Mononuclear cell (primary cell): ENCODE data around the gene RCE1. TPM values are rescaled to one million over a fixed set of nuclear protein-coding genes. Genes with fewer than 3 reads are reported as not detected.
A peak's percentile ranks its signal among the peaks of the same experiment; 100 is the strongest.

Source experiments
- H3K27me3 ChIP-seq: 2 replicates; pipeline ENCODE4 v1.6.0; 2011; ENCODE audit warnings: low read length, control low read depth; ENCODE audit not compliant: insufficient read depth
- H3K4me1 ChIP-seq: 2 replicates; pipeline ENCODE4 v1.5.1; 2011; ENCODE audit warnings: mild to moderate bottlenecking, low read length, control low read depth; ENCODE audit not compliant: insufficient read depth
- H3K4me3 ChIP-seq: 2 replicates; pipeline ENCODE4 v1.5.1; 2011; ENCODE audit warnings: mild to moderate bottlenecking, low read length, moderate library complexity
- H3K9me3 ChIP-seq: 2 replicates; pipeline ENCODE4 v1.5.1; 2011; ENCODE audit warnings: low read depth, mild to moderate bottlenecking, control low read depth, low read length
- total RNA-seq: library from RNA; depleted of rRNA; stranded (reverse); fragments of >200 nt; gene quantifications from one replicate; pipeline ENCODE4 v1.2.3, GENCODE V29; 2012

Gene RCE1
- total RNA-seq, 1 donor, result 20.9 TPM

GRCh38 chr11:66850588-66851238 lies 7.5 kb downstream of the RCE1 start:
- Histone ChIP-seq H3K9me3 (no peaks in the 10 kb centered on the region), H3K27me3 (no peaks in the 10 kb centered on the region), H3K4me1 (peaks cover 4% of the 10 kb centered on the region), H3K4me3 (no peak overlapping the region)

- no peaks in the 10 kb centered on the region for H3K9me3 ChIP-seq
Measured at GRCh38 chr11:66851239-66851596, 8.0 kb downstream of the RCE1 start.

GRCh38 chr11:66851698-66852465 lies 8.6 kb downstream of the RCE1 start:
- Histone ChIP-seq H3K4me1 (peaks cover 7% of the 10 kb centered on the region), H3K27me3 (no peaks in the 10 kb centered on the region)

More at GRCh38 chr11:66851239-66851596, 8.0 kb downstream of the RCE1 start:
- H3K27me3 ChIP-seq, result no peaks in the 10 kb centered on the region
- peaks cover 7% of the 10 kb centered on the region for H3K4me1 ChIP-seq
- H3K4me3 ChIP-seq, result no peak overlapping the region

GRCh38 chr11:66852466-66853241 lies 9.4 kb downstream of the RCE1 start:
- Histone ChIP-seq H3K27me3 (no peaks in the 10 kb centered on the region), H3K4me1 (peaks cover 10% of the 10 kb centered on the region), H3K4me3 (no peak overlapping the region), H3K9me3 (no peaks in the 10 kb centered on the region)

More at GRCh38 chr11:66851698-66852465, 8.6 kb downstream of the RCE1 start:
- H3K9me3 ChIP-seq, result no peaks in the 10 kb centered on the region
- H3K4me3 ChIP-seq, result no peak overlapping the region

- H3K9me3 ChIP-seq, result no peaks in the 10 kb centered on the region
- H3K4me1 ChIP-seq, result peaks cover 10% of the 10 kb centered on the region
- no peaks in the 10 kb centered on the region for H3K27me3 ChIP-seq
- no peak overlapping the region for H3K4me3 ChIP-seq
Measured at GRCh38 chr11:66853242-66854229, 10.3 kb downstream of the RCE1 start.

- Histone ChIP-seq H3K4me1 (peaks cover 10% of the 10 kb centered on the region), H3K4me3 (no peak overlapping the region), H3K27me3 (no peaks in the 10 kb centered on the region), H3K9me3 (no peaks in the 10 kb centered on the region)
Measured at GRCh38 chr11:66854231-66854661, 11.0 kb downstream of the RCE1 start.

GRCh38 chr11:66854729-66855211 lies 11.5 kb downstream of the RCE1 start:
- Histone ChIP-seq H3K9me3 (no peaks in the 10 kb centered on the region), H3K4me1 (peaks cover 10% of the 10 kb centered on the region), H3K4me3 (no peak overlapping the region), H3K27me3 (no peaks in the 10 kb centered on the region)

- no peaks in the 10 kb centered on the region for H3K9me3 ChIP-seq
- peak overlapping the region; percentile 52 for H3K4me3 ChIP-seq
- peaks cover 10% of the 10 kb centered on the region for H3K4me1 ChIP-seq
- H3K27me3 ChIP-seq, result no peaks in the 10 kb centered on the region
Measured at GRCh38 chr11:66855574-66856495, 12.6 kb downstream of the RCE1 start.

- H3K4me3 ChIP-seq, result peak within 1 kb of the TSS; percentile 52
- no peaks in the 10 kb centered on the region for H3K27me3 ChIP-seq
- H3K9me3 ChIP-seq, result no peaks in the 10 kb centered on the region
- H3K4me1 ChIP-seq, result peaks cover 10% of the 10 kb centered on the region
Measured at GRCh38 chr11:66856496-66857233, 13.4 kb downstream of the RCE1 start, which contains the start of gene LRFN4. TSS of gene LRFN4 (plus strand) at chr11:66857064. CDS start at chr11:66857745, 681 bp downstream.

- Histone ChIP-seq H3K9me3 (no peaks in the 10 kb centered on the region), H3K27me3 (no peaks in the 10 kb centered on the region), H3K4me1 (peaks cover 10% of the 10 kb centered on the region), H3K4me3 (no peak overlapping the region)
Measured at GRCh38 chr11:66857234-66857926, 14.1 kb downstream of the RCE1 start.

GRCh38 chr11:66857927-66858185 lies 14.6 kb downstream of the RCE1 start:
- Histone ChIP-seq H3K27me3 (no peaks in the 10 kb centered on the region), H3K4me1 (peaks cover 10% of the 10 kb centered on the region), H3K4me3 (no peak overlapping the region), H3K9me3 (no peaks in the 10 kb centered on the region)

GRCh38 chr11:66858186-66858938 lies 15.1 kb downstream of the RCE1 start:
- no peak overlapping the region for H3K4me3 ChIP-seq
- H3K27me3 ChIP-seq, result no peaks in the 10 kb centered on the region
- no peaks in the 10 kb centered on the region for H3K9me3 ChIP-seq
- peaks cover 10% of the 10 kb centered on the region for H3K4me1 ChIP-seq
